ENCODE results near the gene PARP8.
"Not testable (repeated sequence)": the region's sequence is repeated elsewhere in the genome, so short reads cannot be mapped to it uniquely, and the experiment has no call there.

The PARP8 gene

GRCh38 chr5:50792843-50793242, 126.4 kb downstream of the PARP8 start:
- DNase-seq, result no peak

GRCh38 chr5:50794812-50795211, 128.4 kb downstream of the PARP8 start:
- no peak for DNase-seq

- DNase-seq, result no peak
Observed at GRCh38 chr5:50798002-50798401, 131.6 kb downstream of the PARP8 start.

- no peak for DNase-seq
Observed at GRCh38 chr5:50799596-50799995, 133.2 kb downstream of the PARP8 start.

- no peak for DNase-seq
Observed at GRCh38 chr5:50800410-50800809, 134.0 kb downstream of the PARP8 start.

GRCh38 chr5:50807661-50808060, 141.2 kb downstream of the PARP8 start:
- no peak for DNase-seq

- no peak for DNase-seq
Observed at GRCh38 chr5:50808406-50808805, 142.0 kb downstream of the PARP8 start.

- not testable (repeated sequence) for DNase-seq
Observed at GRCh38 chr5:50811746-50812145, 145.3 kb downstream of the PARP8 start.

GRCh38 chr5:50813691-50814090, 147.3 kb downstream of the PARP8 start:
- no peak for DNase-seq

GRCh38 chr5:50814556-50814955, 148.1 kb downstream of the PARP8 start:
- no peak for DNase-seq

GRCh38 chr5:50822046-50822445, 155.6 kb downstream of the PARP8 start:
- no peak for DNase-seq

- DNase-seq, result no peak
Observed at GRCh38 chr5:50822761-50823160, 156.3 kb downstream of the PARP8 start.

- DNase-seq, result no peak
Observed at GRCh38 chr5:50823568-50823967, 157.1 kb downstream of the PARP8 start.

- DNase-seq, result no peak
Observed at GRCh38 chr5:50824109-50824508, 157.7 kb downstream of the PARP8 start.

- DNase-seq, result no peak
Observed at GRCh38 chr5:50827516-50828247, 161.2 kb downstream of the PARP8 start.

GRCh38 chr5:50829023-50829422, 162.6 kb downstream of the PARP8 start:
- no peak for DNase-seq

GRCh38 chr5:50832657-50833284, 166.3 kb downstream of the PARP8 start:
- no peak for DNase-seq

GRCh38 chr5:50836356-50836755, 169.9 kb downstream of the PARP8 start:
- DNase-seq, result no peak

- DNase-seq, result no peak
Observed at GRCh38 chr5:50839472-50839871, 173.0 kb downstream of the PARP8 start.

- no peak for DNase-seq
Observed at GRCh38 chr5:50843091-50843490, 176.7 kb downstream of the PARP8 start.

GRCh38 chr5:50846261-50846660, 179.8 kb downstream of the PARP8 start:
- DNase-seq, result no peak

GRCh38 chr5:50849554-50849953, 183.1 kb downstream of the PARP8 start:
- DNase-seq, result no peak

- no peak for DNase-seq
Observed at GRCh38 chr5:50853151-50853550, 186.7 kb downstream of the PARP8 start.

- no peak for DNase-seq
Observed at GRCh38 chr5:50854082-50854481, 187.6 kb downstream of the PARP8 start.

- no peak for DNase-seq
Observed at GRCh38 chr5:50855001-50855400, 188.6 kb downstream of the PARP8 start.
